Heart right ventricle (tissue), 16 donors: Measurements from ENCODE around the gene PTRHD1. TPM values are rescaled to one million over a fixed set of nuclear protein-coding genes. Genes with fewer than 3 reads are reported as not detected.

Experiments used
- ATAC-seq, 8 donors: fragments of 200-7000 bp; cut with Tn5 transposase; one replicate each; pipeline ENCODE4 v1.9.1; 2020; ENCODE audit warnings: mild to moderate bottlenecking in 8 of 8, moderate library complexity in 8 of 8, moderate number of reproducible peaks in 1 of 8
- DNase-seq, 2 donors: peaks; one replicate each; pipeline ENCODE4 v3.0.0-alpha.2; 2020
- H3K27ac ChIP-seq, 10 donors: fragments of 200-600 bp; sonication (generic) in 2 of 10; one replicate each; pipeline versions ENCODE4 v1.5.0 to v1.8.0; 2020 to 2022; ENCODE audit warnings: mild to moderate bottlenecking in 3 of 10
- H3K27me3 ChIP-seq, 7 donors: fragments of 200-600 bp; one replicate each; pipeline ENCODE4 v1.8.0; 2021 to 2022; ENCODE audit warnings: mild to moderate bottlenecking in 2 of 7
- H3K36me3 ChIP-seq, 9 donors: fragments of 200-600 bp; sonication (generic) in 1 of 9; one replicate each; pipeline versions ENCODE4 v1.5.0 to v1.8.0; 2020 to 2022; ENCODE audit warnings: mild to moderate bottlenecking in 2 of 9
- H3K4me1 ChIP-seq, 9 donors: fragments of 200-600 bp; sonication (generic) in 1 of 9; one replicate each; pipeline versions ENCODE4 v1.5.0 to v1.8.0; 2020 to 2022; ENCODE audit warnings: mild to moderate bottlenecking in 4 of 9
- H3K4me3 ChIP-seq, 10 donors: fragments of 200-600 bp; sonication (generic) in 2 of 10; one replicate each; pipeline versions ENCODE4 v1.5.0 to v1.8.0; 2020 to 2022; ENCODE audit warnings: mild to moderate bottlenecking in 7 of 10, moderate library complexity in 2 of 10
- H3K9me3 ChIP-seq, 11 donors: fragments of 200-600 bp in 10 of 11; sonication (generic) in 2 of 11; one replicate each; pipeline versions ENCODE4 v1.5.0 to v1.8.0; 2013 to 2022; ENCODE audit warnings: mild to moderate bottlenecking in 2 of 11, control low read depth in 1 of 11, moderate library complexity in 1 of 11
- CTCF ChIP-seq, 9 donors: fragments of 200-600 bp; sonication (generic) in 2 of 9; IDR thresholded peaks; one replicate each; pipeline versions ENCODE4 v1.5.0 to v1.8.0; 2021 to 2022; ENCODE audit warnings: antibody characterized with exemption in 9 of 9, mild to moderate bottlenecking in 5 of 9, moderate library complexity in 1 of 9
- WGBS, 2 donors: extraction: QIAGEN DNeasy Blood & Tissue Kit; methylation state at CpG; one replicate each; pipeline ENCODE4 v1.1.7; 2013; ENCODE audit warnings: inconsistent platforms in 1 of 2; 5-methylcytosine and 5-hydroxymethylcytosine counted together
- intact Hi-C, 10 donors: fragments of 100-400 bp; cut with DNase I; formaldehyde crosslinking; loops; one replicate each; pipeline versions ENCODE4 v1.11.1 to v1.14.2; 2022
- polyA plus RNA-seq, 2 donors: library from polyadenylated mRNA; stranded (reverse); fragments of 200-250 nt; gene quantifications; one replicate each; pipeline ENCODE4 v1.2.3, GENCODE V29; 2013
- total RNA-seq, 10 donors: library from RNA; stranded (reverse); fragmentation: NEBNext Ultra II Directional in 3 of 10; extraction: Animal tissue kit (Norgen Biotek cat#: 25700) in 3 of 10; gene quantifications; one replicate each; pipeline versions ENCODE4 v1.2.1 to v1.2.4, GENCODE V29; 2021 to 2023
- donor health status: Arrhythmogenic right ventricular cardiomyopathy.
- donor health status: ischemic (EF 13 %, LVEDD 7.1; RV severe dilation, severe dysfunction).
- donor health status: healthy with polysubstance abuse.
- donor health status: DM: no; HTN: yes; CAD: no.
- donor health status: DM: no; HTN: no; CAD: no.
- donor health status: ischemic (EF 25% LVEDD 6.9; RV normal size, moderate dysfunction).
- donor health status: ischemic (EF 25% LVEDD 5.7; RV mildly dilated, moderate dysfunction).
- donor health status: healthy.
- donor health status: DM: yes; HTN: yes; CAD: no.
- donor health status: Ischemic cardiomyopathy.
- donor health status: ischemic (EF 35%, LVEDD 5.7; RV mildly dilated, moderate dysfunction).
- donor health status: nonischemic (EF 11% LVEDD 7.7; RV severe dilation, severe dysfunction).
- donor health status: DM: yes; HTN: yes; CAD: no.
- donor health status: PGD.
- donor health status: ischemic (EF 29% LVEDD 5.4; RV normal size, mild dysfunction).
- donor health status: nonischemic (EF 23%, LVEDD 6.1; RV moderate dilation, normal function).

Gene PTRHD1
- total and polyA plus RNA-seq, 12 donors: 19.6 to 38.8 (median 31.4) TPM

- TF ChIP-seq CTCF (IDR thresholded peaks at IDR 0.05): no peak
- no peak for DNase-seq
- WGBS, 2 donors: 62 to 68% methylated on average over 2 of the region's 2 CpGs
These were observed 30.7 kb downstream of the PTRHD1 start for GRCh38 chr2:24762518-24762917.

GRCh38 chr2:24761866-24762265 lies 31.3 kb downstream of the PTRHD1 start:
- whole genome bisulfite sequencing, 2 donors: 83 to 88% methylated on average over 5 of the region's 5 CpGs
- ATAC-seq: no peak

More at GRCh38 chr2:24762518-24762917, 30.7 kb downstream of the PTRHD1 start:
- ATAC-seq: no peak
- Histone ChIP-seq H3K36me3 (peaks cover 0 to 93% (median 34%) of the 10 kb centered on the region in 9 donors), H3K27me3 (no peaks in the 10 kb centered on the region), H3K4me1 (peaks cover 0 to 6% (median 0%) of the 10 kb centered on the region in 9 donors), H3K9me3 (no peaks in the 10 kb centered on the region), H3K4me3 (no peak overlapping the region), H3K27ac (no peak overlapping the region)
- intact Hi-C loops: no loop called here

GRCh38 chr2:24756789-24757188 lies 36.4 kb downstream of the PTRHD1 start:
- no peak for TF ChIP-seq CTCF (IDR thresholded peaks at IDR 0.05)
- WGBS, 2 donors: 98 to 100% methylated on average over 1 of the region's 1 CpG
- no peaks in the 10 kb centered on the region for H3K27me3 ChIP-seq
- no peak overlapping the region for H3K27ac ChIP-seq
- H3K36me3 ChIP-seq: peaks cover 0 to 100% (median 31%) of the 10 kb centered on the region in 9 donors
- intact Hi-C loops: no loop called here
- DNase-seq (no peak), ATAC-seq (no peak)
- H3K9me3 ChIP-seq: no peaks in the 10 kb centered on the region
- H3K4me3 ChIP-seq: no peak overlapping the region
- H3K4me1 ChIP-seq: no peaks in the 10 kb centered on the region

More at GRCh38 chr2:24761866-24762265, 31.3 kb downstream of the PTRHD1 start:
- Histone ChIP-seq H3K27me3 (no peaks in the 10 kb centered on the region), H3K36me3 (peaks cover 0 to 93% (median 34%) of the 10 kb centered on the region in 9 donors), H3K4me3 (no peak overlapping the region), H3K9me3 (no peaks in the 10 kb centered on the region), H3K27ac (no peak overlapping the region), H3K4me1 (peaks cover 0 to 6% (median 0%) of the 10 kb centered on the region in 9 donors)
- intact Hi-C loops: no loop called here
- TF ChIP-seq CTCF (IDR thresholded peaks at IDR 0.05): no peak
- no peak for DNase-seq

- H3K36me3 ChIP-seq: peaks cover 0 to 89% (median 33%) of the 10 kb centered on the region in 9 donors
- ATAC-seq (no peak), DNase-seq (no peak)
- no peaks in the 10 kb centered on the region for H3K27me3 ChIP-seq
- H3K4me3 ChIP-seq: no peak overlapping the region
- no peak overlapping the region for H3K27ac ChIP-seq
- intact Hi-C loops: no loop called here
- TF ChIP-seq CTCF (IDR thresholded peaks at IDR 0.05): no peak
- no peaks in the 10 kb centered on the region for H3K4me1 ChIP-seq
- WGBS, 2 donors: 92% methylated on average over 3 of the region's 3 CpGs
- no peaks in the 10 kb centered on the region for H3K9me3 ChIP-seq
These were observed 38.0 kb downstream of the PTRHD1 start for GRCh38 chr2:24754985-24755705.
